HEK293T (cell line): ENCODE results near the gene KCNK7.

ENCODE experiments used
- CTCF ChIA-PET: fragments of 350-600 bp; formaldehyde crosslinking; extraction: SDS; loops from one replicate; lab custom pipeline; 2021; ENCODE audit warnings: antibody characterized with exemption, inconsistent platforms; lab: Yijun Ruan, JAX
- POLR2A ChIA-PET: fragments of 350-600 bp; formaldehyde crosslinking; extraction: SDS; loops from one replicate; lab custom pipeline; 2020; ENCODE audit warnings: antibody characterized with exemption, inconsistent platforms; lab: Yijun Ruan, JAX
- DNase-seq: peaks from one replicate; pipeline ENCODE4 v3.0.0; 2012; ENCODE audit warnings: mixed read lengths; ENCODE audit errors: extremely low spot score
- ARNT ChIP-seq: fragments of 450-650 bp; IDR thresholded peaks from 2 replicates; pipeline ENCODE4 v1.6.1; 2017; ENCODE audit warnings: mild to moderate bottlenecking
- BHLHE40 ChIP-seq: fragments of 450-650 bp; IDR thresholded peaks from 2 replicates; pipeline ENCODE4 v1.6.1; 2016; ENCODE audit warnings: mild to moderate bottlenecking, moderate library complexity, borderline replicate concordance
- CTBP1 ChIP-seq: fragments of 450-650 bp; IDR thresholded peaks from 2 replicates; pipeline ENCODE4 v1.6.1; 2016; ENCODE audit warnings: borderline replicate concordance
- ELF4 ChIP-seq: fragments of 450-650 bp; IDR thresholded peaks from 2 replicates; pipeline ENCODE4 v1.6.1; 2017; ENCODE audit warnings: antibody characterized with exemption
- FOXA1 ChIP-seq: fragments of 450-650 bp; IDR thresholded peaks from 2 replicates; pipeline ENCODE4 v1.6.1; 2016; ENCODE audit warnings: mild to moderate bottlenecking
- FOXK2 ChIP-seq: fragments of 450-650 bp; IDR thresholded peaks from 2 replicates; pipeline ENCODE4 v1.6.1; 2016; ENCODE audit warnings: mild to moderate bottlenecking
- FOXM1 ChIP-seq: fragments of 450-650 bp; IDR thresholded peaks from 2 replicates; pipeline ENCODE4 v1.6.1; 2017; ENCODE audit warnings: mild to moderate bottlenecking, borderline replicate concordance
- HDGF ChIP-seq: fragments of 450-650 bp; IDR thresholded peaks from 2 replicates; pipeline ENCODE4 v1.6.1; 2017; ENCODE audit warnings: antibody characterized with exemption, borderline replicate concordance
- L3MBTL2 ChIP-seq: fragments of 450-650 bp; conservative IDR thresholded peaks from 2 replicates; pipeline ENCODE4 v1.6.1; 2016; ENCODE audit warnings: mild to moderate bottlenecking
- LEF1 ChIP-seq: fragments of 450-650 bp; IDR thresholded peaks from 2 replicates; pipeline ENCODE4 v1.6.1; 2017; ENCODE audit warnings: mild to moderate bottlenecking, borderline replicate concordance
- NFRKB ChIP-seq: fragments of 450-650 bp; IDR thresholded peaks from 2 replicates; pipeline ENCODE4 v1.6.1; 2016; ENCODE audit warnings: mild to moderate bottlenecking, moderate library complexity
- SP1 ChIP-seq: fragments of 450-650 bp; IDR thresholded peaks from 2 replicates; pipeline ENCODE4 v1.6.1; 2017
- SUZ12 ChIP-seq: fragments of 450-650 bp; IDR thresholded peaks from 2 replicates; pipeline ENCODE4 v1.6.1; 2016; ENCODE audit warnings: mild to moderate bottlenecking
- TARDBP ChIP-seq: fragments of 450-650 bp; IDR thresholded peaks from 2 replicates; pipeline ENCODE4 v1.6.1; 2016
- ZNF384 ChIP-seq: fragments of 450-650 bp; IDR thresholded peaks from 2 replicates; pipeline ENCODE4 v1.6.1; 2016
- TF ChIP-seq, protein P1 (sequence below): fragments of 450-650 bp; IDR thresholded peaks from 2 replicates; pipeline ENCODE4 v1.6.1; 2016

Gene KCNK7

DNA sequence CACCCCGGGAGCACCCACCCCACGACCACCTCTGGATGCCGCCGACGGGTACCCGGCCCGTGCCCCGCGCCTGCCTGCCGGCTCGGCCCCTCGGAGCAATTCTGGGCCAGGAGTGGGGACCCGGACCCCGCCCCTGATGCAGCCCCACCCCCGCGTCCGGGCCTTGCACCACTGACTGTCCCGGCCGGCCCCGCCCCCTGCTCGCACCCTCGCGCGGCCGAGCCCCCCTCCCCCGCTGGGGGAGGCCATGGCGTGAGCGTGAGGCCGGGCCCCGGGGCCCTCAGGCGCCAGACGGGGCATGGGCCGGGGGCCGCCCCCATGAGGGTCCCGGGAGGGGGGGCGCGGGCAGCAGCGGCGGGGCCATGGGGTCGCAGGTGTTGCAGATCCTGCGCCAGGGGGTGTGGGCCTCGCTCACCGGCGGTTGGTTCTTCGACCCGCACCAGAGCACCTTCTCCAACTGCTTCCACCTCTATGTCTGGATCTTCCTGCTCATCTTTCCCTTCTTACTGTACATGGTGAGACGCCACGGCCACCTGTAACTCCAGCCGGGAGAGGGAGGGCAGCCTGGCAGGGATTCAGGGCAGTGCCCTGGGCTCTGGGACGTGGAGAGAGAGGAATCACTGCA is 20.5 kb upstream of the KCNK7 start:
- peak; percentile 67 for DNase-seq
- CTCF ChIA-PET, result no interaction called here
- POLR2A ChIA-PET, result interaction anchor here (1.0 to 2.5 kb wide), 15 partner anchors 10 to 244 kb away, joined by 3 to 19 read pairs (median 6); partner anchors contain the start of genes FAM89B, KAT5, KCNK7 and MUS81
- TF ChIP-seq TARDBP (no peak), ELF4 (no peak), NFRKB (no peak), ARNT (no peak), HDGF (no peak)

DNA sequence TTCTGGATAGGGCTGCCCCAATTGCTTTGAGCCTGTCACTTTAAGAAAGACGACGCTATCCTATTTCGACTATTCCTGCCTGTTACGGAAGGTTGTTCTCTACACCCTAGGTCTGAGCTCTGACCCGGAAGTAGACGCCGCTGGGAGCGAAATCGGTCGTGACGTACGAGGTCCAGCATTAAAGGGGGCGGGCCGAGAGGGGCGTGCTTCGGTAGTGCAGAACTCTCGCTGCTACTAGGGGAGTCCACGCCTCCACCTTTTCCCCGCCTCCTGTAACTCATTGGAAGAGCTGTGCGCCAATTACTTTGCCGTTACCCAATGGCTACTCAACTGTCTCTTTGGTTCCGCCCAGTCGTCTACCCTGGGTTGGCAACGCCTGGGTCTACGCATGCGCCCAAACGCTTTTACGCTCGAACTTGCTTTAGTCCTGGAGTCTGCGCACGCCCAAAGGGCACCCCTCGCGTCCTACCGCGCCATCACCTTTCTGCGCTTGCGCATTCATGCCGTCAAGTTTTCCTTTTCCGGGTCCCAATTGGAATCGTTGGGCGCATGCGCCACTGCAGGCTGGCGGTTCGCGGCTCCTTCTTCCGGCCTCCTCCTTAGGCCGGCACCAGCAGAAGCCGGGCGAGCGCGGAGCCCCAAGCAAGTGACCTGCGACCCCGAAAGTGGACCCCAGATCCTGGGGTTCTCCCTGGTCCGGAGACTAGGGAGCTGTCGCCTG is 19.8 kb upstream of the KCNK7 start, which contains the start of gene PCNX3:
PCNX3 (plus strand) TSS at position 548 of the 721 bp plus-strand sequence. CDS start 536 bp downstream, outside the sequence.
- ChIA-PET POLR2A (interaction anchor here (0.6 to 2.5 kb wide), 30 partner anchors 8 to 387 kb away, joined by 3 to 19 read pairs (median 4); partner anchors contain the start of genes BANF1, CCDC85B, EIF1AD and FAM89B), CTCF (interaction anchor here (0.5 to 2.3 kb wide), 3 partner anchors 21 to 893 kb away, joined by 3 to 7 read pairs (median 3); no protein-coding TSS in a partner anchor)
- no peak for TF ChIP-seq L3MBTL2
- TF ChIP-seq ELF4, result peak; percentile 85
- TF ChIP-seq, protein P1, sequence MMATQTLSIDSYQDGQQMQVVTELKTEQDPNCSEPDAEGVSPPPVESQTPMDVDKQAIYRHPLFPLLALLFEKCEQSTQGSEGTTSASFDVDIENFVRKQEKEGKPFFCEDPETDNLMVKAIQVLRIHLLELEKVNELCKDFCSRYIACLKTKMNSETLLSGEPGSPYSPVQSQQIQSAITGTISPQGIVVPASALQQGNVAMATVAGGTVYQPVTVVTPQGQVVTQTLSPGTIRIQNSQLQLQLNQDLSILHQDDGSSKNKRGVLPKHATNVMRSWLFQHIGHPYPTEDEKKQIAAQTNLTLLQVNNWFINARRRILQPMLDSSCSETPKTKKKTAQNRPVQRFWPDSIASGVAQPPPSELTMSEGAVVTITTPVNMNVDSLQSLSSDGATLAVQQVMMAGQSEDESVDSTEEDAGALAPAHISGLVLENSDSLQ, result peak; percentile 100
- TF ChIP-seq FOXM1, result peak; percentile 93
- peak; percentile 100 for DNase-seq

DNA sequence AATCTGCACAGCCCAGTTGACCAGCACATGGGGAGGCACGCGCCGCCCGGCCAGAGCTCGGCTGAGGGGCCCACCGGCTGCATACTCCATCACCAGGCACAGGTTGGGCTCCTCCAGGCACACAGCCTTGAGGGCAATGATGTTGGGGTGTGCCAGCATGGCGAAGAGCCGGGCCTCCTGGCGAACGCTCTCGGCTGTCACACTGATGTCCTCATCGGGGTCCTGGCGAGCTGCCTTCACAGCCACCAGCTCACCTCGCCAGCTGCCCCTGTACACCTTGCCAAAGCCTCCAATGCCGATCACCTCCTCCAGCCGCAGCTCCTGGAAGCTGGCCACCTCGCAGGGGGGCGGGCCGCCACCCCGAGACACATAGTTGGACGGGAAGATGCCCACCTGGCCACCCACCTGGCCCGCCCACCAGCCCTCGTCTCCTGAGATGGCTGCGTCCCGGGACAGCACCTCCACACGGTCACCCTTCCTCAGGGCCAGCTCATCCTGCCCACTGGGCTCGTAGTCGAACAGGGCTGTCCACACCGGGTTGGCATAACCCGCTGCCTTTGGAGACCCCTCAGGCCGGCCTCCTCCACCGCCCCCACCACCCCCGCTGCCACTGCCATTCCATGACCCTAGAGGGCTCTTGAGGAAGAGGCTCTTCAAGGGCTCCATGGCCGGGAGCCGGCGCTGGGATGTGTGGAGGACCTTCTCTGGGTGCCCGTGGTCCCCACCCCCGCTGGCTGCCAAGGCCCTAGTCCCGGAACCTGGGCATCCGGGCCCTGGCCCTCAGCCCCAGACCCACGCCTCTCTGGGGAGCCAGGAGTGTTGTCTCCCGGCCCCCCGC is 17.7 kb upstream of the KCNK7 start:
- CTCF ChIA-PET, result interaction anchor here (1.0 to 2.3 kb wide), 2 partner anchors 19 to 167 kb away, joined by 3 to 7 read pairs; no protein-coding TSS in a partner anchor

DNA sequence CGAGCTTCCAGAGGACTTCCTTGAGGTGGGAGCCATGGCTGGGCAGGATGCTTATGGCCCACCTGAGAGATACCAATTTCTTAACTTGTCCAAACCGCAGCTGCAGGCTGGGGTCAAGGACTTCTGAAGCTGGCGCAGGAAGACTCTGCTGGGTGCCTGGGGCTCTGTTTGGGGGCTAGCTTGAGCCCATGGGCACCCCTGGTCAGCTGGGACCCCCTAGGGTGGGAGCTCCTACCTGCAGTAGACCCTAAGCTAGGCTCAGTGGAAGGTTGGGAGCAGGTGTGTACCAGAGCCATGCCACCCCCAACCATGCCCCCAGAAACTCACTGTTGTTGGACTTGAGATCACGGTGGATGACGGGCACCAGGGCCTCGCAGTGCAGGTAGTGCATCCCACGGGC is 17.1 kb upstream of the KCNK7 start:
- ChIA-PET CTCF (interaction anchor here (0.8 kb wide), 1 partner anchor 19 kb away, joined by 3 read pairs; no protein-coding TSS in a partner anchor), POLR2A (interaction anchor here (0.8 to 1.5 kb wide), 5 partner anchors 8 to 134 kb away, joined by 3 to 5 read pairs (median 3); partner anchors contain the start of genes EHBP1L1, KCNK7 and ZNRD2)
- TF ChIP-seq FOXA1 (no peak), ELF4 (no peak), BHLHE40 (no peak), NFRKB (no peak)
- DNase-seq, result no peak

More for the DNA sequence above, 17.7 kb upstream of the KCNK7 start:
- POLR2A ChIA-PET, result interaction anchor here (0.7 to 2.5 kb wide), 7 partner anchors 9 to 135 kb away, joined by 3 to 19 read pairs (median 3); partner anchors contain the start of genes EHBP1L1, KCNK7, RELA and ZNRD2
- TF ChIP-seq NFRKB, result no peak
- no peak for TF ChIP-seq CTBP1
- TF ChIP-seq FOXA1, result no peak
- no peak for TF ChIP-seq LEF1
- no peak for TF ChIP-seq HDGF
- TF ChIP-seq L3MBTL2, result no peak
- TF ChIP-seq, protein P1, result no peak
- TF ChIP-seq FOXM1, result no peak
- TF ChIP-seq SUZ12, result no peak
- TF ChIP-seq FOXK2, result no peak
- TF ChIP-seq BHLHE40, result no peak
- TF ChIP-seq ZNF384, result no peak
- TF ChIP-seq SP1, result no peak
- TF ChIP-seq ELF4, result no peak
- TF ChIP-seq ARNT, result no peak
- no peak for DNase-seq

DNA sequence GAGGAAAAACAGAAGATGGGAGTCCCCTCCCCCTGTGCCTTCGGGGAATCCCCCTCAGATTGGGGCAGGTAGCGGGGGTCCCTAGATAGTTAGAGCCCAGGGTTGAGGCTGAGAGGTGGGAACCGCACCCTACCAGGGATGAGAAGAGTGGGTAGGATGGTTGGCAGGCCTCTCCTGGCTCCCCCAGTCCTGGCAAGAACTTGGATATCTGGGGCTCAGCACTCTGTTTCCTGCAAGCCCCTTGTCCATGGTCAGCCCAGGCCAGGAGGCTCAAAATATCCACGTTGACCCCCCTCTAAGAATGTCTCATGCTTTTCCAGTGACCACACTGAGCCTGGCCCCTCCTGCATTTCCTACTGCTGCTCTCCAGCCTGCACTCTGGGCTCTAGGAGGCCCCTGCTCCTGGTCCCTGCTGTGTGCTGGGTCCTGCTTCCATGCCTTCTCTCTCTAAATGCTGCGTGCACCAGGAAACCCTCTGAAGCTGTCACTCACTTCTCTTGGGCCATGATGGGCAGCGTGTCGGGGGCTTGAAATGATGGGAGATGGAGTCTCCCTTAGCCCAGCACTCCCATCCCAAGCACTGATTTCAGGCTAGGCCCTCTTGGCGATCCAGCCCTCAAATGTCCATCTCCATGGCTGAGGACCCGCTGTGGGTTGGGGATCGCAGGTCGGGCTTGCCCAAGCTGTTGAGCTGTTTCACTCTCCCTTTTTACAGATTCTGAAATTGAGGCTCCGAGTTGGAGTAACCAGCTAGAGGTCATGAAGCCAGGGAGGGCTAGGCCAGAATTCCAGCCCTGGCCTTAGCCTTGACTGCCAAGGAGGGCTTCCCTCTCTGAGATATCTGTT is 16.4 kb upstream of the KCNK7 start:
- ChIA-PET CTCF (interaction anchor here (0.8 kb wide), 1 partner anchor 19 kb away, joined by 3 read pairs; no protein-coding TSS in a partner anchor), POLR2A (interaction anchor here (0.8 to 1.5 kb wide), 4 partner anchors 7 to 134 kb away, joined by 3 read pairs; partner anchors contain the start of genes KCNK7 and ZNRD2)
- TF ChIP-seq FOXK2 (no peak), SP1 (no peak), BHLHE40 (no peak)
- no peak for DNase-seq
